DND-41 (cell line): Measurements from ENCODE around the gene IL6R.
A peak's percentile ranks its signal among the peaks of the same experiment; 100 is the strongest.

Experiments
- ATAC-seq: fragments of 200-7000 bp; cut with Tn5 transposase; 3 replicates; pipeline ENCODE4 v1.9.1; 2021; ENCODE audit warnings: low read depth; ENCODE audit not compliant: insufficient read depth
- DNase-seq: peaks from one replicate; pipeline ENCODE4 v3.0.0-alpha.2; 2020
- H2AFZ ChIP-seq: 2 replicates; pipeline ENCODE4 v1.6.0; 2012; ENCODE audit warnings: low read depth, low read length
- H3K27ac ChIP-seq: 2 replicates; pipeline ENCODE4 v1.5.1; 2012; ENCODE audit warnings: low read length, inconsistent platforms
- H3K27me3 ChIP-seq: fragments of 200-600 bp; sonication (generic); 2 replicates; pipeline ENCODE4 v1.6.0; 2012; ENCODE audit warnings: low read length, mild to moderate bottlenecking, inconsistent platforms; ENCODE audit not compliant: insufficient read depth, poor library complexity
- H3K36me3 ChIP-seq: 2 replicates; pipeline ENCODE4 v1.5.1; 2012; ENCODE audit warnings: low read length, inconsistent platforms; ENCODE audit not compliant: insufficient read depth
- H3K4me1 ChIP-seq: 2 replicates; pipeline ENCODE4 v1.5.1; 2012; ENCODE audit warnings: mild to moderate bottlenecking, low read length; ENCODE audit not compliant: insufficient read depth
- H3K4me2 ChIP-seq: 2 replicates; pipeline ENCODE4 v1.6.0; 2012; ENCODE audit warnings: mild to moderate bottlenecking, moderate library complexity, low read length, inconsistent platforms; ENCODE audit not compliant: insufficient read depth
- H3K4me3 ChIP-seq, 2 experiments: fragments of 200-600 bp in 1 of 2; shearing (Covaris generic) in 1 of 2; 2 replicates each; pipeline ENCODE4 v1.5.1; 2012 to 2016; ENCODE audit warnings: inconsistent platforms in 2 of 2, low read length in 2 of 2, mild to moderate bottlenecking in 2 of 2, low read depth in 1 of 2, moderate library complexity in 1 of 2
- H3K79me2 ChIP-seq: 2 replicates; pipeline ENCODE4 v1.6.0; 2012; ENCODE audit warnings: low read length, inconsistent platforms; ENCODE audit not compliant: insufficient read depth
- H3K9ac ChIP-seq: 2 replicates; pipeline ENCODE4 v1.6.0; 2012; ENCODE audit warnings: low read depth, mild to moderate bottlenecking, inconsistent platforms, low read length, moderate library complexity
- H3K9me3 ChIP-seq: 2 replicates; pipeline ENCODE4 v1.5.1; 2012; ENCODE audit warnings: low read length, moderate library complexity, mild to moderate bottlenecking, inconsistent platforms; ENCODE audit not compliant: insufficient read depth, severe bottlenecking
- H4K20me1 ChIP-seq: 2 replicates; pipeline ENCODE4 v1.6.0; 2012; ENCODE audit warnings: low read length; ENCODE audit not compliant: insufficient read depth
- EZH2 ChIP-seq: IDR thresholded peaks from 3 replicates; pipeline ENCODE4 v1.6.1; 2012; ENCODE audit warnings: borderline replicate concordance, low read depth, mild to moderate bottlenecking, moderate library complexity, low read length, inconsistent platforms; ENCODE audit not compliant: severe bottlenecking
- TF ChIP-seq, protein P1 (sequence below): IDR thresholded peaks from 2 replicates; pipeline ENCODE4 v1.5.1; 2012; ENCODE audit warnings: borderline replicate concordance, low read length, moderate library complexity, mild to moderate bottlenecking; ENCODE audit not compliant: poor library complexity, severe bottlenecking; ENCODE audit errors: extremely low read depth

The IL6R gene

DNA sequence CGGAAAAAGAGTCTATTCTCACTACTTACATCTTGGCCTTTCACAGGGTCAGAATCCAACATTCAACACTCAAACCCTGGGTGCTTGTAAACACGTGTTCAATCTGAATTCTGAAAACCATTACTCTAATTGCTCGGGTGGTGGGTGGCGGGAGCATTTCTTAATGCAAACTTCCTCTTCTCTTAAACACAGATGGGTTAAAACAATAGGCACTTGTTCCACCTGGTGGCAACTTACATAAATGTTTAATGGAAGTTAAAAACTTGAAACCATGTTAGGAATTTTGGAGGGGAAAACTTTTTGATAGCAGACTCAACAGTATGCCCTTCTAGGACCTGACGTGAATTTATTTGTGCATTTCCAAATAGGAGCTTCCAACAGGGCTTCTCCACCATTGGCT lies 73.5 kb downstream of the IL6R start:
- no peak for ATAC-seq
- Histone ChIP-seq H3K27me3 (peaks cover 5% of the 10 kb centered on the region), H3K4me1 (no peaks in the 10 kb centered on the region), H3K36me3 (no peaks in the 10 kb centered on the region), H2AFZ (no peak overlapping the region), H3K4me3 (no peak overlapping the region), H3K79me2 (no peaks in the 10 kb centered on the region), H3K9ac (no peak overlapping the region), H3K4me2 (no peak overlapping the region), H3K27ac (no peak overlapping the region), H4K20me1 (no peaks in the 10 kb centered on the region), H3K9me3 (no peaks in the 10 kb centered on the region)
- DNase-seq, result no peak
- no peak for TF ChIP-seq EZH2
- TF ChIP-seq, protein P1, sequence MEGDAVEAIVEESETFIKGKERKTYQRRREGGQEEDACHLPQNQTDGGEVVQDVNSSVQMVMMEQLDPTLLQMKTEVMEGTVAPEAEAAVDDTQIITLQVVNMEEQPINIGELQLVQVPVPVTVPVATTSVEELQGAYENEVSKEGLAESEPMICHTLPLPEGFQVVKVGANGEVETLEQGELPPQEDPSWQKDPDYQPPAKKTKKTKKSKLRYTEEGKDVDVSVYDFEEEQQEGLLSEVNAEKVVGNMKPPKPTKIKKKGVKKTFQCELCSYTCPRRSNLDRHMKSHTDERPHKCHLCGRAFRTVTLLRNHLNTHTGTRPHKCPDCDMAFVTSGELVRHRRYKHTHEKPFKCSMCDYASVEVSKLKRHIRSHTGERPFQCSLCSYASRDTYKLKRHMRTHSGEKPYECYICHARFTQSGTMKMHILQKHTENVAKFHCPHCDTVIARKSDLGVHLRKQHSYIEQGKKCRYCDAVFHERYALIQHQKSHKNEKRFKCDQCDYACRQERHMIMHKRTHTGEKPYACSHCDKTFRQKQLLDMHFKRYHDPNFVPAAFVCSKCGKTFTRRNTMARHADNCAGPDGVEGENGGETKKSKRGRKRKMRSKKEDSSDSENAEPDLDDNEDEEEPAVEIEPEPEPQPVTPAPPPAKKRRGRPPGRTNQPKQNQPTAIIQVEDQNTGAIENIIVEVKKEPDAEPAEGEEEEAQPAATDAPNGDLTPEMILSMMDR, result no peak

DNA sequence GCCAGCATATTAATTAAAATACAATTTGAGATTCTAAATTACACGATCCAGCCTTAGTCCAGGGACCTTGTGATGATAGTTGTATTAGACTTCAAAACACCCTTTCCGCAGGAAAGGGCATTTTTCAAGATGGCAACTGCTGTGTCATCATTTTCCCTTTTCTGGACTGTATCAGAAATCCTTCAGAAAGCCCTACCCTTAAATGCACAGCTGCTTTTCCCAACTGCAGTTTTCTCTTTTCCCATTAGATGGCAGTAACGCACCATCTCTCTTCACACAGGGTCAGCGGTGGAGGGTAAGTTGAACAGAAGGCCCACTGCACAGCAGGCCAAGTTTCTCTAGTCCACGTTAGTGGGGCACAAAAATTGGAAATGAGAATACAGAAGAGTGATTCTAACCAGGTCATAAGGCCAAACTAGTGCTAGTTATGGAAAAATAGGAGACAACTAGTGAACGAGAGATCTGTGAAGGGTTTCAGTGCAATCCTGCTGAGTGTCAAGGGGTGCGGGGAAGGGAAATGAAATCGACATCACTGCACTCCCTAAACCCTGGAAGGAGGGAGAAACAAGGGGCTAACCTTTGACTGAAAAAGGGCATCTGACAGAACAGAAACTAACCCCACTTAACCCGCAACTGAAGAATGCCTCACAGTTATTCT lies 74.8 kb downstream of the IL6R start:
- no peaks in the 10 kb centered on the region for H3K9me3 ChIP-seq
- DNase-seq, result peak; percentile 69
- H2AFZ ChIP-seq, result no peak overlapping the region
- H3K27ac ChIP-seq, result no peak overlapping the region
- peaks cover 3% of the 10 kb centered on the region for H3K27me3 ChIP-seq
- peak; percentile 99 for ATAC-seq
- H4K20me1 ChIP-seq, result no peaks in the 10 kb centered on the region
- H3K9ac ChIP-seq, result no peak overlapping the region
- H3K4me1 ChIP-seq, result no peaks in the 10 kb centered on the region
- H3K4me2 ChIP-seq, result no peak overlapping the region
- H3K79me2 ChIP-seq, result no peaks in the 10 kb centered on the region
- H3K4me3 ChIP-seq, result no peak overlapping the region
- H3K36me3 ChIP-seq, result no peaks in the 10 kb centered on the region
- no peak for TF ChIP-seq EZH2
- TF ChIP-seq, protein P1, result peak; percentile 98

DNA sequence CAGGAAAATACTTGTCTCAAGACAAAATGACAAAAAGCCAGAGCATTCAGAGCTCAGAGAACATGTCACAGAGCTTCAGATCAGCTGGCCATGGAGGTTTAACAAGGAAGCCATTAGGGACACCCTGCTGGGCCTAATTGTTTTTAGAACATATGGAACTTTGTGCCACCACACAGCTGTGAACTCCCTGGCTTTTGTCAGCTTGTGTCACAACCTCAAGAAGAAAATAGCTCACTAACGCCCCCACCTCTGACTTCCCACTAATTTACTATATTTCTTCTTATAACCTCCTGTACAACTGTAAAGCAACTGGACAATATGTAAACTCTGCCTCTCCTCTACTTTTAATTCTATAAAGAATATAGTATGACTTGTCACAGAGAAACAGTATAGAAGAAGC lies 75.9 kb downstream of the IL6R start:
- no peaks in the 10 kb centered on the region for H3K4me1 ChIP-seq
- H3K27me3 ChIP-seq, result peaks cover 1% of the 10 kb centered on the region
- no peak overlapping the region for H2AFZ ChIP-seq
- no peak for TF ChIP-seq EZH2
- TF ChIP-seq, protein P1, result peak; percentile 7
- H4K20me1 ChIP-seq, result no peaks in the 10 kb centered on the region
- no peak overlapping the region for H3K27ac ChIP-seq
- no peak overlapping the region for H3K4me3 ChIP-seq
- no peak overlapping the region for H3K9ac ChIP-seq
- no peaks in the 10 kb centered on the region for H3K79me2 ChIP-seq
- DNase-seq (no peak), ATAC-seq (no peak)
- H3K36me3 ChIP-seq, result no peaks in the 10 kb centered on the region
- no peaks in the 10 kb centered on the region for H3K9me3 ChIP-seq
- H3K4me2 ChIP-seq, result no peak overlapping the region
